Stomach (tissue), 4 donors: ENCODE measurements around the gene CXCL11.

Source experiments
- CTCF ChIP-seq, 7 experiments: fragments of 450-650 bp in 4 of 7; fragments of 200-600 bp in 3 of 7; sonication (generic) in 3 of 7; IDR thresholded peaks; one replicate each; pipeline ENCODE4 v1.5.1; 2016 to 2019; ENCODE audit warnings: antibody characterized with exemption in 7 of 7, control low read depth in 2 of 7, mild to moderate bottlenecking in 1 of 7
- POLR2A ChIP-seq, 4 donors: fragments of 450-650 bp; IDR thresholded peaks; one replicate each; pipeline ENCODE4 v1.6.1; 2016; ENCODE audit warnings: antibody characterized with exemption in 4 of 4, control low read depth in 2 of 4, mild to moderate bottlenecking in 1 of 4, moderate library complexity in 1 of 4
- POLR2AphosphoS5 ChIP-seq, 3 donors: sonication (generic); formaldehyde crosslinking; IDR thresholded peaks; one replicate each; pipeline ENCODE4 v1.6.1; 2016; ENCODE audit warnings: antibody characterized with exemption in 3 of 3

GRCh38 chr4:76029300-76029699 is 6.6 kb downstream of the CXCL11 start:
- TF ChIP-seq CTCF (IDR thresholded peaks at IDR 0.05) (no peak), POLR2A (IDR thresholded peaks at IDR 0.05) (no peak), POLR2AphosphoS5 (IDR thresholded peaks at IDR 0.05) (no peak)
